GM18520 (cell line): ENCODE data around the gene NDUFB5.
A peak's percentile ranks its signal among the peaks of the same experiment; 100 is the strongest.
"Not testable (repeated sequence)": the region's sequence is repeated elsewhere in the genome, so short reads cannot be mapped to it uniquely, and the experiment has no call there.

Source experiments
- ATAC-seq: cut with Tn5 transposase; IDR thresholded peaks from one replicate; pipeline ENCODE4 v1.9.1; 2021; ENCODE audit not compliant: unreplicated experiment

The NDUFB5 gene

GRCh38 chr3:179630753-179631451 lies 26.3 kb downstream of the NDUFB5 start:
- no peak for ATAC-seq

- ATAC-seq, result no peak
These were observed 35.9 kb downstream of the NDUFB5 start for GRCh38 chr3:179640469-179640868.

GRCh38 chr3:179642871-179643270 lies 38.3 kb downstream of the NDUFB5 start:
- ATAC-seq, result no peak

- ATAC-seq, result not testable (repeated sequence)
These were observed 39.2 kb downstream of the NDUFB5 start for GRCh38 chr3:179643837-179644236.

GRCh38 chr3:179646177-179646576 lies 41.6 kb downstream of the NDUFB5 start:
- ATAC-seq, result no peak

GRCh38 chr3:179651687-179652446 lies 47.3 kb downstream of the NDUFB5 start:
- no peak for ATAC-seq

- ATAC-seq, result peak; percentile 42
These were observed 48.0 kb downstream of the NDUFB5 start, which contains the start of gene USP13 for GRCh38 chr3:179652447-179653095. USP13 (plus strand) TSS chr3:179653040; CDS start chr3:179653226, 186 bp downstream.

- ATAC-seq, result peak; percentile 31
These were observed 48.7 kb downstream of the NDUFB5 start for GRCh38 chr3:179653096-179653797.

GRCh38 chr3:179655236-179655635 lies 50.6 kb downstream of the NDUFB5 start:
- ATAC-seq, result no peak

GRCh38 chr3:179658606-179659005 lies 54.0 kb downstream of the NDUFB5 start:
- no peak for ATAC-seq

GRCh38 chr3:179660872-179661271 lies 56.3 kb downstream of the NDUFB5 start:
- ATAC-seq, result no peak

GRCh38 chr3:179661777-179662176 lies 57.2 kb downstream of the NDUFB5 start:
- ATAC-seq, result no peak

- no peak for ATAC-seq
These were observed 58.5 kb downstream of the NDUFB5 start for GRCh38 chr3:179663093-179663492.

GRCh38 chr3:179666030-179666429 lies 61.4 kb downstream of the NDUFB5 start:
- ATAC-seq, result no peak

- ATAC-seq, result no peak
These were observed 61.9 kb downstream of the NDUFB5 start for GRCh38 chr3:179666436-179667035.

GRCh38 chr3:179668429-179668828 lies 63.8 kb downstream of the NDUFB5 start:
- ATAC-seq, result no peak

- ATAC-seq, result no peak
These were observed 65.7 kb downstream of the NDUFB5 start for GRCh38 chr3:179670311-179670710.

GRCh38 chr3:179671309-179671708 lies 66.7 kb downstream of the NDUFB5 start:
- ATAC-seq, result no peak

GRCh38 chr3:179671747-179672242 lies 67.2 kb downstream of the NDUFB5 start:
- no peak for ATAC-seq

- ATAC-seq, result no peak
These were observed 68.3 kb downstream of the NDUFB5 start for GRCh38 chr3:179672918-179673317.

- ATAC-seq, result no peak
These were observed 68.9 kb downstream of the NDUFB5 start for GRCh38 chr3:179673523-179673922.
